ENCODE results near the gene ADAMTS13. TPM values are rescaled to one million over a fixed set of nuclear protein-coding genes. Genes with fewer than 3 reads are reported as not detected.
A peak's percentile ranks its signal among the peaks of the same experiment; 100 is the strongest.

ADAMTS13 gene
- total RNA-seq, 1 experiment from 2014 or later, result 4.7 TPM

DNA sequence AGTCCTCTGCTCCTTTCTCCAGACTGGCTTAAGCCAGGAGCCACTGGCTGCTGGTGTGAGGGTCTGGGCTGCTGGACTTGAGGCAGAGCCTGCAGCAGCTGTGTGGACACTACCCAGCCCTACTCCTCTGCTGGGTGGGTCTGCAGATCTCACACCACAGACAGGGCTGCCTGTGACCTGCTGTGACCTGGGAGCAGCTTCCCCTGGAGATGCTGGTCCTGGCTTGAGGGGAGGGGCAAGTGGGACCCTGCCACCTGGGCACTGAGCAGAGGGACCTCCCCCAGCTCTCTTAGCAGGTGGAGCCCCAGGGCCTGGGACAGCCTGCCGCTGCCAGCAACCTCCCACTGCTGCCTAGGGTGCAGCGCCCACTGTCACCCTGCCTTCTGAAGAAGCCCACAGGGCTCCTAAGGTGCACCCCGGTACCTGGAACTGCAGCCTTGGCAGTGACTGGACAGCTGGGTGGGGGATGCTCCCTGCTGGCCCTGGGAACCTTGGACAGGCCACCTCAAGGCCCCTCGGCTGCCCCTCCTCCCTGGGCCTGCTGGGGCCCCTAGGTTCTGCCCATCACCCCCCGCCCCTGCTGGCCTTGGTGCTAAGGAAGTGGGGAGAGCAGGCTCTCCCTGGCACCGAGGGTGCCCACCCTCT is 46.7 kb downstream of the ADAMTS13 start:
- Mint-ChIP-seq H3K36me3 (ENCODE audit: insufficient read depth, unreplicated experiment) (peaks cover 45% of the 10 kb centered on the region), H3K4me3 (ENCODE audit: low read depth, unreplicated experiment) (no peak overlapping the region), H3K27me3 (ENCODE audit: unreplicated experiment) (no peaks in the 10 kb centered on the region), H3K9me3 (ENCODE audit: low read depth, unreplicated experiment) (no peaks in the 10 kb centered on the region), H3K4me1 (ENCODE audit: low read depth, unreplicated experiment) (no peaks in the 10 kb centered on the region), H3K27ac (ENCODE audit: unreplicated experiment) (no peak overlapping the region)
- intact Hi-C loops (cut with micrococcal nuclease; ENCODE audit: unreplicated experiment), result no loop called here
- TF ChIP-seq, protein P1, sequence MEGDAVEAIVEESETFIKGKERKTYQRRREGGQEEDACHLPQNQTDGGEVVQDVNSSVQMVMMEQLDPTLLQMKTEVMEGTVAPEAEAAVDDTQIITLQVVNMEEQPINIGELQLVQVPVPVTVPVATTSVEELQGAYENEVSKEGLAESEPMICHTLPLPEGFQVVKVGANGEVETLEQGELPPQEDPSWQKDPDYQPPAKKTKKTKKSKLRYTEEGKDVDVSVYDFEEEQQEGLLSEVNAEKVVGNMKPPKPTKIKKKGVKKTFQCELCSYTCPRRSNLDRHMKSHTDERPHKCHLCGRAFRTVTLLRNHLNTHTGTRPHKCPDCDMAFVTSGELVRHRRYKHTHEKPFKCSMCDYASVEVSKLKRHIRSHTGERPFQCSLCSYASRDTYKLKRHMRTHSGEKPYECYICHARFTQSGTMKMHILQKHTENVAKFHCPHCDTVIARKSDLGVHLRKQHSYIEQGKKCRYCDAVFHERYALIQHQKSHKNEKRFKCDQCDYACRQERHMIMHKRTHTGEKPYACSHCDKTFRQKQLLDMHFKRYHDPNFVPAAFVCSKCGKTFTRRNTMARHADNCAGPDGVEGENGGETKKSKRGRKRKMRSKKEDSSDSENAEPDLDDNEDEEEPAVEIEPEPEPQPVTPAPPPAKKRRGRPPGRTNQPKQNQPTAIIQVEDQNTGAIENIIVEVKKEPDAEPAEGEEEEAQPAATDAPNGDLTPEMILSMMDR (IDR thresholded peaks at IDR 0.05; ENCODE audit: unreplicated experiment), result no peak
- CTCF ChIA-PET, result interaction anchor here (0.6 kb wide), 1 partner anchor 10 kb away, joined by 3 read pairs; no protein-coding TSS in a partner anchor
- DNase-seq, result no peak
- BruUV-seq (replicated peaks), result no TSS peak

DNA sequence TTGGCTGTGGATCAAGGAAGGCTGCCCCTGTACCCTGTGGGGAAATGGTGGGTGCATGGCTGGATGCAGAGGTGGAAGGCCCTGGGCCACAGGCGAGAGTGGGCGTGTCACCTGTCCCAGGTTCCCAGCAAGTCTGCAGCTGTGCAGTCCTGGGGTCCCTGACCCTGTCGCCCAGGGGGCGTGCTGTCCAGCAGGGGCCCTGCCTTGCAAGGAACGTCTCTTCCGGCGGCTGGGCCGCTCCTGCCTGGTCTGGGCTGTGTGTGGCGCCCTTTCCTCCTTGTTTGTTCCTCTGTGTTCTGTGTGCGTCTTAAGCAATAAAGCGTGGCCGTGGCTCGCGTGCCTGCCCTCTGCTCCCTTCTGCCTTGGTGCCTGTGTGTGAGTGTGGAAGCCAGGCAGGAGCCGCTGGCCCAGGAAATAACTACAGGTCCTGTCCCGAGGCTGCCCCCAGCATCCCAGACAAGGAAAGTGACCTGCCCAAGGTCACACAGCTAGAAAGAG is 48.3 kb downstream of the ADAMTS13 start:
- Mint-ChIP-seq H3K9me3 (ENCODE audit: low read depth, unreplicated experiment) (no peaks in the 10 kb centered on the region), H3K27ac (ENCODE audit: unreplicated experiment) (peak overlapping the region; percentile 67), H3K4me1 (ENCODE audit: low read depth, unreplicated experiment) (no peaks in the 10 kb centered on the region), H3K36me3 (ENCODE audit: insufficient read depth, unreplicated experiment) (peaks cover 42% of the 10 kb centered on the region), H3K4me3 (ENCODE audit: low read depth, unreplicated experiment) (no peak overlapping the region), H3K27me3 (ENCODE audit: unreplicated experiment) (no peaks in the 10 kb centered on the region)
- TF ChIP-seq, protein P1 (IDR thresholded peaks at IDR 0.05; ENCODE audit: unreplicated experiment), result no peak
- no peak for DNase-seq
- CTCF ChIA-PET, result no interaction called here
- BruUV-seq (replicated peaks), result no TSS peak
- intact Hi-C loops (cut with micrococcal nuclease; ENCODE audit: unreplicated experiment), result no loop called here

DNA sequence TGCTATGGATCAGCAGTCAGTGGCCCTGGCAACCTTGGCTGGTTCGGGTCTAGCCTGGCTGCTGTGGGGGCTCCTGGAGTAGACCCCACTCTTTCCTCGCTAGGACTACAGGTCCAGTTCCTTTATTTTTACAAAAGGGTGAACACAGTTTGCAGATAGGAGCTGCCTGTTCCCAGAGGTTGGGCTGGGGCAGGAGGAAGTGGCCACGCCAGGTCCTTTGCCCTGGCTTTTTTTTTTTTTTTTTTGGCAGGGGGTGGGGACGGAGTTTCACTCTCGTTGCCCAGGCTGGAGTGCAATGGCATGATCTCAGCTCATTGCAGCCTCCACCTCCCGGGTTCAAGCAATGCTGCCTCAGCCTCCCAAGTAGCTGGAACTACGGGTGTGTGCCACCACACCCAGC is 48.8 kb downstream of the ADAMTS13 start:
- BruUV-seq (replicated peaks), result no TSS peak
- CTCF ChIA-PET, result interaction anchor here (0.7 kb wide), 1 partner anchor 17 kb away, joined by 5 read pairs; no protein-coding TSS in a partner anchor
- Mint-ChIP-seq H3K27me3 (ENCODE audit: unreplicated experiment) (no peaks in the 10 kb centered on the region), H3K27ac (ENCODE audit: unreplicated experiment) (peak overlapping the region; percentile 67), H3K36me3 (ENCODE audit: insufficient read depth, unreplicated experiment) (peaks cover 42% of the 10 kb centered on the region), H3K9me3 (ENCODE audit: low read depth, unreplicated experiment) (no peaks in the 10 kb centered on the region), H3K4me1 (ENCODE audit: low read depth, unreplicated experiment) (no peaks in the 10 kb centered on the region), H3K4me3 (ENCODE audit: low read depth, unreplicated experiment) (no peak overlapping the region)
- DNase-seq, result no peak
- TF ChIP-seq, protein P1 (IDR thresholded peaks at IDR 0.05; ENCODE audit: unreplicated experiment), result no peak
- intact Hi-C loops (cut with micrococcal nuclease; ENCODE audit: unreplicated experiment), result no loop called here

DNA sequence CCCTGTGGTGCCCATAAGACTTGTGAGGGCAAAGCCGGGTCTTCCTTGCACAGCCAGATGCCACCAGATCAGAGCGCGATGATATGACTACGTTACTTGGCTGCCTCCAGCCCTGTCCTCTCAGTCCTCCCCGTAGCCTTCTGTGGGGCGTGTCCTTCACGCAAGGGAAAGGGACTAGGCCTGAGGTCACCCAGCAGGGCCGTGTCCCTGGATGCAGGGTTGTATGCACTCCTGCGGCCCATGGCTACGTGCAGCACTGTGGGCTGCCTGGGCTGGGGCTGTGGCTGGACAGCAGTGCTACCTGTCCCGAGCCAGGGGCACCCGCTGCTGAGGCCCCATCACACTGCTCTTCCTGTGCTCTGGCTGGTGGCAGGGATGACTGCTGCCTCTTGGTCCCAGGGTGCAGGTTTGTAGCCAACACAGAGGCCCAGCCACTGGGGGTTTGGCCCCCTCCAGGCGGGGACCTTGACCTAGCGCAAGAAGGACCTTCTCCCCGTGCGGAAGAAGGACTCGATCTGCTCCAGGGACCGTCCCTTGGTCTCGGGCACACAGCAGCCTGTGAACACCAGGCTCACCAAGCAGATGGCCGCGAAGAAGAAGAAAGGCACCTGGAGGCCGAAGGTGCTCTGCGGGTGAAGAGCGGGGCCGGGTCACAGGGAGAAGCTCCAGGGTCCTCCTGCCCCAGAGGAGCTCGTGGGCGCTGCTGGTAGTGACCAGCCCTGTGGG is 49.5 kb downstream of the ADAMTS13 start:
- DNase-seq, result no peak
- no peaks in the 10 kb centered on the region for H3K9me3 Mint-ChIP-seq (ENCODE audit: low read depth, unreplicated experiment)
- H3K36me3 Mint-ChIP-seq (ENCODE audit: insufficient read depth, unreplicated experiment), result peaks cover 42% of the 10 kb centered on the region
- H3K27me3 Mint-ChIP-seq (ENCODE audit: unreplicated experiment), result no peaks in the 10 kb centered on the region
- no peak overlapping the region for H3K4me3 Mint-ChIP-seq (ENCODE audit: low read depth, unreplicated experiment)
- intact Hi-C loops (cut with micrococcal nuclease; ENCODE audit: unreplicated experiment), result no loop called here
- CTCF ChIA-PET, result interaction anchor here (0.7 kb wide), 1 partner anchor 18 kb away, joined by 5 read pairs; no protein-coding TSS in a partner anchor
- H3K4me1 Mint-ChIP-seq (ENCODE audit: low read depth, unreplicated experiment), result no peaks in the 10 kb centered on the region
- TF ChIP-seq, protein P1 (IDR thresholded peaks at IDR 0.05; ENCODE audit: unreplicated experiment), result no peak
- H3K27ac Mint-ChIP-seq (ENCODE audit: unreplicated experiment), result no peak overlapping the region
- BruUV-seq (replicated peaks), result TSS peak; percentile 8
